ENCODE results near the gene NPAT. TPM values are rescaled to one million over a fixed set of nuclear protein-coding genes. Genes with fewer than 3 reads are reported as not detected.

The NPAT gene
- 6.8 and 16.1 TPM in 2 replicates for total RNA-seq

DNA sequence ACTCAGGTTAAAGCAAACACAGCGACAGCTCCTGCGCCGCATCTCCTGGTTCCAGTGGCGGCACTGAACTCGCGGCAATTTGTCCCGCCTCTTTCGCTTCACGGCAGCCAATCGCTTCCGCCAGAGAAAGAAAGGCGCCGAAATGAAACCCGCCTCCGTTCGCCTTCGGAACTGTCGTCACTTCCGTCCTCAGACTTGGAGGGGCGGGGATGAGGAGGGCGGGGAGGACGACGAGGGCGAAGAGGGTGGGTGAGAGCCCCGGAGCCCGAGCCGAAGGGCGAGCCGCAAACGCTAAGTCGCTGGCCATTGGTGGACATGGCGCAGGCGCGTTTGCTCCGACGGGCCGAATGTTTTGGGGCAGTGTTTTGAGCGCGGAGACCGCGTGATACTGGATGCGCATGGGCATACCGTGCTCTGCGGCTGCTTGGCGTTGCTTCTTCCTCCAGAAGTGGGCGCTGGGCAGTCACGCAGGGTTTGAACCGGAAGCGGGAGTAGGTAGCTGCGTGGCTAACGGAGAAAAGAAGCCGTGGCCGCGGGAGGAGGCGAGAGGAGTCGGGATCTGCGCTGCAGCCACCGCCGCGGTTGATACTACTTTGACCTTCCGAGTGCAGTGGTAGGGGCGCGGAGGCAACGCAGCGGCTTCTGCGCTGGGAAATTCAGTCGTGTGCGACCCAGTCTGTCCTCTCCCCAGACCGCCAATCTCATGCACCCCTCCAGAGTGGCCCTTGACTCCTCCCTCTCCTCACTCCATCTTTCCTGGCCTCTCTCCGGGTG, at the start of gene NPAT, which contains the start of gene ATM:
Gene NPAT, minus strand, starts transcription at position 65 of the 774 bp plus-strand sequence. CDS start 102 bp downstream, outside the sequence.
Gene ATM, plus strand, starts transcription at position 494 of the 774 bp plus-strand sequence. CDS start 4,558 bp downstream, outside the sequence.

DNA sequence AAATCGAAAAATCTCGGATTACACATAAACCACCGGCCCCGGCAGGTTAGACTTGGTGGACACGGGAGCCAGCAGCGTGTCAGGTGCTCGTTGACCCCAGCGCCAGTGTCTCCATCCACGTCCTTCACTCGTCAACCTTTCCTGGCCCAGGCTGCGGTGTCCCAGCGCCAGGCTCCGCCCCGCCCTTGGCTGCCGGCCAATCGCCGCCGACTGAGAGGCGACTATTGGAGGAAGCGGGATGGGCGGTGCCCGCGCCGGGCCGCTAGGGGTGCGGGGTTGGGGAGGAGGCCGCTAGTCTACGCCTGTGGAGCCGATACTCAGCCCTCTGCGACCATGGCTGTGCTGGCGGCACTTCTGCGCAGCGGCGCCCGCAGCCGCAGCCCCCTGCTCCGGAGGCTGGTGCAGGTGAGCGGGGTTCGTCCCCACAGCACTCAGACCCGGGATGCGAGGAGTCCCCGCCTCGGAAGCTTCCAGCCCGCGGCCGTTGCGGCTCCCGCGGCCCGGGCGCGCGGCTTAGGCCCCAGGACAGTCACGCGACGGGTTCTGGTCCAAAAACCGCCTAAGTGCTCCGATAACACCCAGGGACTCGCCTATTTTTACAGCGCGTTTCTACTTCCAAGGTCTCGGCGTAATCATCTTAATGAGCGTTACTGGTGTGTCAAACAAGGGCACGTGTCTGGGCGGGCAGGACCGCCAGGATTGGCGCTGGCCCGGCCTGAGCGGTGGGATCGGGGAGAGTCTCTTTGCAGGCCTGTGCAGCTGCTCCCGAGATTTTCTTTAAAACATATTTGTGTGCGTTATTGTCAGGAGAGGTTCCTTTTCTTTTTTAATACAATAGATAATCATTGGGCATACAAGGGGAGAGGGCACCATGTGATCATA, 100.9 kb downstream of the NPAT start, which contains the start of gene ACAT1:
Gene ACAT1, plus strand, starts transcription at position 294 of the 882 bp plus-strand sequence. Its CDS starts 40 bp downstream, at position 334.

Other genes with a start within 250 kb of the NPAT start
- 14.3 and 28.6 TPM in 2 replicates for gene CUL5, start 213.7 kb downstream of the NPAT start, total RNA-seq
- 83.8 and 96.7 TPM in 2 replicates for gene ACAT1, start 101.1 kb downstream of the NPAT start, total RNA-seq
- 27.7 and 86.1 TPM in 2 replicates for gene ATM, start 429 bp upstream of the NPAT start, total RNA-seq
- 0.09 and 3.6 TPM in 2 replicates for gene C11orf65, start 244.9 kb upstream of the NPAT start, total RNA-seq

All from pericardium fibroblast (primary cell).